WTC11 (cell line): ENCODE data around the gene DPP10. TPM values are rescaled to one million over a fixed set of nuclear protein-coding genes. Genes with fewer than 3 reads are reported as not detected.

Source experiments
- ATAC-seq: fragments of 200-7000 bp; cut with Tn5 transposase; 2 replicates; pipeline ENCODE4 v1.10.0; 2021; ENCODE audit warnings: mild to moderate bottlenecking, moderate library complexity
- CTCF ChIA-PET: fragments of 300-600 bp; sonication (Branson Sonifier 250); formaldehyde crosslinking; loops from one replicate; lab custom pipeline; 2021; ENCODE audit warnings: antibody characterized with exemption; lab: Charles Lee
- POLR2A ChIA-PET: fragments of 350-600 bp; sonication (Branson Sonifier 250); formaldehyde crosslinking; loops from one replicate; lab custom pipeline; 2021; ENCODE audit warnings: antibody characterized with exemption; lab: Charles Lee
- DNase-seq: peaks from one replicate; pipeline ENCODE4 v3.0.0; 2021; ENCODE audit warnings: low spot score
- H3K27ac Mint-ChIP-seq: 2 replicates; pipeline ENCODE4 v1.8.0; 2021; ENCODE audit warnings: mixed read lengths
- H3K27me3 Mint-ChIP-seq: 2 replicates; pipeline ENCODE4 v1.8.0; 2021; ENCODE audit warnings: low read depth, mild to moderate bottlenecking, moderate library complexity, mixed read lengths
- H3K36me3 Mint-ChIP-seq: 2 replicates; pipeline ENCODE4 v1.8.0; 2021; ENCODE audit warnings: mixed read lengths
- H3K4me1 Mint-ChIP-seq: 2 replicates; pipeline ENCODE4 v1.8.0; 2022; ENCODE audit warnings: mixed read lengths
- H3K4me3 Mint-ChIP-seq: 2 replicates; pipeline ENCODE4 v1.8.0; 2021; ENCODE audit warnings: mild to moderate bottlenecking, moderate library complexity, mixed read lengths
- H3K9me3 Mint-ChIP-seq: 2 replicates; pipeline ENCODE4 v1.8.0; 2021; ENCODE audit warnings: mixed read lengths
- AFF4 ChIP-seq: sonication (generic); formaldehyde crosslinking; IDR thresholded peaks from 2 replicates; pipeline ENCODE4 v1.8.1; 2023; ENCODE audit warnings: mild to moderate bottlenecking, missing genetic modification reagents, borderline replicate concordance
- ATF1 ChIP-seq: sonication (generic); formaldehyde crosslinking; IDR thresholded peaks from 2 replicates; pipeline ENCODE4 v1.8.1; 2023; ENCODE audit warnings: mild to moderate bottlenecking, moderate library complexity, missing genetic modification reagents
- ERG ChIP-seq: fragments of 250-450 bp; sonication (Bioruptor Pico); IDR thresholded peaks from 2 replicates; pipeline ENCODE4 v1.8.0; 2021; ENCODE audit warnings: mild to moderate bottlenecking
- ETV6 ChIP-seq: sonication (generic); formaldehyde crosslinking; IDR thresholded peaks from 2 replicates; pipeline ENCODE4 v1.8.1; 2022; ENCODE audit warnings: mild to moderate bottlenecking, missing genetic modification reagents
- FOXK1 ChIP-seq: sonication (generic); formaldehyde crosslinking; IDR thresholded peaks from 2 replicates; pipeline ENCODE4 v1.8.0; 2022; ENCODE audit warnings: mild to moderate bottlenecking, moderate library complexity, missing genetic modification reagents
- FOXP4 ChIP-seq: sonication (generic); formaldehyde crosslinking; IDR thresholded peaks from 2 replicates; pipeline ENCODE4 v1.8.0; 2022; ENCODE audit warnings: mild to moderate bottlenecking, missing genetic modification reagents
- GRHL2 ChIP-seq: fragments of 250-450 bp; sonication (Bioruptor Pico); IDR thresholded peaks from 2 replicates; pipeline ENCODE4 v1.8.0; 2022; ENCODE audit warnings: mild to moderate bottlenecking, moderate library complexity; ENCODE audit not compliant: insufficient replicate concordance, severe bottlenecking
- GTF2I ChIP-seq: fragments of 250-450 bp; sonication (Bioruptor Pico); conservative IDR thresholded peaks from 2 replicates; pipeline ENCODE4 v1.4.0; 2021; ENCODE audit warnings: mild to moderate bottlenecking
- JAZF1 ChIP-seq: fragments of 250-450 bp; sonication (Bioruptor Pico); IDR thresholded peaks from 2 replicates; pipeline ENCODE4 v1.9.0; 2021; ENCODE audit warnings: moderate library complexity, mild to moderate bottlenecking, inconsistent platforms
- MXD4 ChIP-seq: fragments of 250-450 bp; sonication (Bioruptor Pico); IDR thresholded peaks from 2 replicates; pipeline ENCODE4 v1.8.0; 2021; ENCODE audit warnings: mild to moderate bottlenecking, moderate library complexity, borderline replicate concordance
- RELA ChIP-seq: sonication (generic); formaldehyde crosslinking; IDR thresholded peaks from 2 replicates; pipeline ENCODE4 v1.8.1; 2022; ENCODE audit warnings: missing genetic modification reagents, mild to moderate bottlenecking, borderline replicate concordance
- RORB ChIP-seq: fragments of 250-450 bp; sonication (Bioruptor Pico); IDR thresholded peaks from 2 replicates; pipeline ENCODE4 v1.9.0; 2021; ENCODE audit warnings: mild to moderate bottlenecking
- USF1 ChIP-seq: sonication (generic); formaldehyde crosslinking; IDR thresholded peaks from 2 replicates; pipeline ENCODE4 v1.8.0; 2022; ENCODE audit warnings: mild to moderate bottlenecking, missing genetic modification reagents
- USF2 ChIP-seq: sonication (generic); formaldehyde crosslinking; IDR thresholded peaks from 2 replicates; pipeline ENCODE4 v1.8.1; 2023; ENCODE audit warnings: mild to moderate bottlenecking, missing genetic modification reagents, moderate library complexity
- ZBTB21 ChIP-seq: sonication (generic); formaldehyde crosslinking; IDR thresholded peaks from 2 replicates; pipeline ENCODE4 v1.8.1; 2023; ENCODE audit warnings: mild to moderate bottlenecking, missing genetic modification reagents, borderline replicate concordance
- ZBTB43 ChIP-seq: sonication (generic); formaldehyde crosslinking; IDR thresholded peaks from 2 replicates; pipeline ENCODE4 v1.8.1; 2023; ENCODE audit warnings: mild to moderate bottlenecking, missing genetic modification reagents
- ZNF138 ChIP-seq: sonication (generic); formaldehyde crosslinking; conservative IDR thresholded peaks from 2 replicates; pipeline ENCODE4 v1.8.1; 2022; ENCODE audit warnings: mild to moderate bottlenecking, moderate library complexity, missing genetic modification reagents
- ZNF263 ChIP-seq: sonication (generic); formaldehyde crosslinking; IDR thresholded peaks from 2 replicates; pipeline ENCODE4 v1.8.1; 2022; ENCODE audit warnings: low read depth, mild to moderate bottlenecking, moderate library complexity, missing genetic modification reagents
- ZNF671 ChIP-seq: fragments of 250-450 bp; sonication (Bioruptor Pico); IDR thresholded peaks from 2 replicates; pipeline ENCODE4 v1.8.0; 2021; ENCODE audit warnings: mild to moderate bottlenecking
- total RNA-seq: library from RNA; stranded (reverse); gene quantifications from 3 replicates; pipeline ENCODE4 v1.2.3, GENCODE V29; 2021

The DPP10 gene
- total RNA-seq, 1 experiment from 2014 or later, result 4.0 TPM

- POLR2A ChIA-PET, result no interaction called here
- H3K36me3 Mint-ChIP-seq, result no peaks in the 10 kb centered on the region
- H3K27me3 Mint-ChIP-seq, result no peaks in the 10 kb centered on the region
- CTCF ChIA-PET, result no interaction called here
- H3K4me3 Mint-ChIP-seq, result no peak overlapping the region
- H3K9me3 Mint-ChIP-seq, result peaks cover 11% of the 10 kb centered on the region
- H3K27ac Mint-ChIP-seq, result no peak overlapping the region
- ATAC-seq (no peak), DNase-seq (no peak)
- peaks cover 10% of the 10 kb centered on the region for H3K4me1 Mint-ChIP-seq
- TF ChIP-seq ZNF263 (CRISPR knock-in tag), result no peak
- TF ChIP-seq ZBTB43 (CRISPR knock-in tag), result no peak
- TF ChIP-seq GRHL2 (CRISPR knock-in tag), result no peak
- no peak for TF ChIP-seq FOXP4 (CRISPR knock-in tag)
- no peak for TF ChIP-seq GTF2I (CRISPR knock-in tag)
- TF ChIP-seq ZBTB21, result no peak
- no peak for TF ChIP-seq JAZF1 (CRISPR knock-in tag)
- TF ChIP-seq ETV6 (CRISPR knock-in tag), result no peak
- TF ChIP-seq ZNF138 (CRISPR knock-in tag), result no peak
- no peak for TF ChIP-seq FOXK1 (CRISPR knock-in tag)
These were observed 1111.7 kb downstream of the DPP10 start for GRCh38 chr2:115554153-115554552.

- Mint-ChIP-seq H3K4me3 (no peak overlapping the region), H3K9me3 (peaks cover 17% of the 10 kb centered on the region), H3K27ac (no peak overlapping the region), H3K36me3 (no peaks in the 10 kb centered on the region), H3K4me1 (peaks cover 10% of the 10 kb centered on the region), H3K27me3 (no peaks in the 10 kb centered on the region)
- no peak for DNase-seq
- TF ChIP-seq ZNF263 (CRISPR knock-in tag) (no peak), ATF1 (CRISPR knock-in tag) (no peak), ZNF671 (CRISPR knock-in tag) (no peak)
- peak; percentile 38 for ATAC-seq
- ChIA-PET POLR2A (no interaction called here), CTCF (no interaction called here)
These were observed 1116.3 kb downstream of the DPP10 start for GRCh38 chr2:115558725-115559124.

- DNase-seq (no peak), ATAC-seq (no peak)
- H3K4me3 Mint-ChIP-seq, result no peak overlapping the region
- peaks cover 10% of the 10 kb centered on the region for H3K4me1 Mint-ChIP-seq
- H3K27ac Mint-ChIP-seq, result no peak overlapping the region
- CTCF ChIA-PET, result no interaction called here
- no peaks in the 10 kb centered on the region for H3K27me3 Mint-ChIP-seq
- peaks cover 13% of the 10 kb centered on the region for H3K9me3 Mint-ChIP-seq
- POLR2A ChIA-PET, result no interaction called here
- no peaks in the 10 kb centered on the region for H3K36me3 Mint-ChIP-seq
- TF ChIP-seq ERG (CRISPR knock-in tag) (no peak), USF1 (CRISPR knock-in tag) (no peak), USF2 (CRISPR knock-in tag) (no peak), GRHL2 (CRISPR knock-in tag) (no peak), FOXP4 (CRISPR knock-in tag) (no peak), RORB (no peak), RELA (CRISPR knock-in tag) (no peak), AFF4 (CRISPR knock-in tag) (no peak), MXD4 (CRISPR knock-in tag) (no peak)
These were observed 1118.2 kb downstream of the DPP10 start for GRCh38 chr2:115560666-115561065.
